ENCODE measurements around the gene PDXP. TPM values are rescaled to one million over a fixed set of nuclear protein-coding genes. Genes with fewer than 3 reads are reported as not detected.

The PDXP gene
- total and polyA plus RNA-seq, 9 of the 15 experiments (the other 6 are each of a cell fraction or from before 2014, with no cell fraction given): 7.9 to 54.2 (median 38.8) TPM

GRCh38 chr22:37676736-37677492, 18.4 kb downstream of the PDXP start (continued):
- TF ChIP-seq ATF6 (CRISPR knock-in tag; IDR thresholded peaks at IDR 0.05) (no peak), CTBP1 (IDR thresholded peaks at IDR 0.05; ENCODE audit: borderline replicate concordance) (peak; percentile 47; the same call in 1 of the 2 replicates), RREB1 (CRISPR knock-in tag; IDR thresholded peaks at IDR 0.05) (no peak), SMARCB1 (IDR thresholded peaks at IDR 0.05; ENCODE audit: insufficient read length, low read depth) (no peak), ESRRB (CRISPR knock-in tag; IDR thresholded peaks at IDR 0.05; ENCODE audit: borderline replicate concordance) (no peak), HCFC1 (IDR thresholded peaks at IDR 0.05; ENCODE audit: low read depth, low read length) (no peak), CBFA2T3 (IDR thresholded peaks at IDR 0.05) (peak; percentile 58), HDAC3 (IDR thresholded peaks at IDR 0.05; ENCODE audit: borderline replicate concordance, partially characterized antibody) (no peak), ARID1B (IDR thresholded peaks at IDR 0.05) (peak; percentile 77), PRPF4 (IDR thresholded peaks at IDR 0.05; ENCODE audit: insufficient read depth, low read depth, low read length, poor library complexity, severe bottlenecking) (no peak), SRF (CRISPR knock-in tag; IDR thresholded peaks at IDR 0.05) (no peak; a peak in 1 of 4 replicates), E2F6 (IDR thresholded peaks at IDR 0.05; ENCODE audit: borderline replicate concordance in 1 of 2, extremely low read depth in 1 of 2, insufficient read depth in 1 of 2, insufficient read length in 1 of 2, low read depth in 1 of 2, low read length in 1 of 2, poor library complexity in 1 of 2, severe bottlenecking in 1 of 2) (peak; percentile 63 to 86), ZNF696 (CRISPR knock-in tag; conservative IDR thresholded peaks at IDR 0.05) (no peak), BRF1 (IDR thresholded peaks at IDR 0.05; ENCODE audit: borderline replicate concordance, extremely low read depth, insufficient read length) (no peak), MECOM (CRISPR knock-in tag; IDR thresholded peaks at IDR 0.05) (no peak), ZBTB7A (IDR thresholded peaks at IDR 0.05; ENCODE audit: borderline replicate concordance, control insufficient read depth, low read depth, low read length) (peak; percentile 99)
- TF ChIP-seq, protein P1, sequence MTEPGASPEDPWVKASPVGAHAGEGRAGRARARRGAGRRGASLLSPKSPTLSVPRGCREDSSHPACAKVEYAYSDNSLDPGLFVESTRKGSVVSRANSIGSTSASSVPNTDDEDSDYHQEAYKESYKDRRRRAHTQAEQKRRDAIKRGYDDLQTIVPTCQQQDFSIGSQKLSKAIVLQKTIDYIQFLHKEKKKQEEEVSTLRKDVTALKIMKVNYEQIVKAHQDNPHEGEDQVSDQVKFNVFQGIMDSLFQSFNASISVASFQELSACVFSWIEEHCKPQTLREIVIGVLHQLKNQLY (CRISPR knock-in tag; conservative IDR thresholded peaks at IDR 0.05): no peak
